Coronary artery (tissue), 2 donors: ENCODE results near the gene CYTH3.

Source experiments
- DNase-seq: peaks from one replicate; pipeline ENCODE4 v3.0.0-alpha.2; 2017; ENCODE audit warnings: low spot score
- H3K27ac ChIP-seq, 2 donors: fragments of 200-600 bp; sonication (generic); one replicate each; pipeline ENCODE4 v1.5.1; 2016 to 2019
- H3K4me3 ChIP-seq: fragments of 200-600 bp; sonication (generic); 2 replicates; pipeline ENCODE4 v1.5.1; 2016; ENCODE audit warnings: mild to moderate bottlenecking, moderate library complexity
- CTCF ChIP-seq: fragments of 200-600 bp; sonication (generic); IDR thresholded peaks from one replicate; pipeline ENCODE4 v1.5.1; 2019; ENCODE audit warnings: antibody characterized with exemption

The CYTH3 gene

GRCh38 chr7:6133249-6133648, 139.2 kb downstream of the CYTH3 start:
- no peak for DNase-seq
- Histone ChIP-seq H3K27ac (no peak overlapping the region), H3K4me3 (no peak overlapping the region)
- no peak for TF ChIP-seq CTCF

GRCh38 chr7:6130007-6130587, 142.3 kb downstream of the CYTH3 start:
- Histone ChIP-seq H3K4me3 (no peak overlapping the region), H3K27ac (no peak overlapping the region)
- no peak for DNase-seq
- TF ChIP-seq CTCF, result no peak

- no peak overlapping the region for H3K27ac ChIP-seq
- no peak for DNase-seq
- no peak for TF ChIP-seq CTCF
- H3K4me3 ChIP-seq, result no peak overlapping the region
Observed at GRCh38 chr7:6128205-6128604, 144.2 kb downstream of the CYTH3 start.

- no peak for DNase-seq
- no peak overlapping the region for H3K27ac ChIP-seq
- no peak overlapping the region for H3K4me3 ChIP-seq
- no peak for TF ChIP-seq CTCF
Observed at GRCh38 chr7:6127110-6127490, 145.3 kb downstream of the CYTH3 start.

GRCh38 chr7:6123843-6124242, 148.6 kb downstream of the CYTH3 start:
- Histone ChIP-seq H3K27ac (no peak overlapping the region), H3K4me3 (no peak overlapping the region)
- TF ChIP-seq CTCF, result no peak
- DNase-seq, result no peak

GRCh38 chr7:6121141-6121540, 151.3 kb downstream of the CYTH3 start:
- Histone ChIP-seq H3K4me3 (no peak overlapping the region), H3K27ac (no peak overlapping the region)
- TF ChIP-seq CTCF, result no peak
- DNase-seq, result no peak

- no peak overlapping the region for H3K4me3 ChIP-seq
- no peak overlapping the region for H3K27ac ChIP-seq
- no peak for DNase-seq
- no peak for TF ChIP-seq CTCF
Observed at GRCh38 chr7:6117533-6117932, 154.9 kb downstream of the CYTH3 start.
